HG02642 (cell line): ENCODE data around the gene SLC9A3.
"Not testable (repeated sequence)": the region's sequence is repeated elsewhere in the genome, so short reads cannot be mapped to it uniquely, and the experiment has no call there.

Experiments used
- ATAC-seq: cut with Tn5 transposase; IDR thresholded peaks from one replicate; pipeline ENCODE4 v1.9.1; 2021; ENCODE audit warnings: mild to moderate bottlenecking; ENCODE audit not compliant: unreplicated experiment, poor library complexity

The SLC9A3 gene

GRCh38 chr5:479566-480319 lies 44.5 kb downstream of the SLC9A3 start:
- ATAC-seq, result no peak

DNA sequence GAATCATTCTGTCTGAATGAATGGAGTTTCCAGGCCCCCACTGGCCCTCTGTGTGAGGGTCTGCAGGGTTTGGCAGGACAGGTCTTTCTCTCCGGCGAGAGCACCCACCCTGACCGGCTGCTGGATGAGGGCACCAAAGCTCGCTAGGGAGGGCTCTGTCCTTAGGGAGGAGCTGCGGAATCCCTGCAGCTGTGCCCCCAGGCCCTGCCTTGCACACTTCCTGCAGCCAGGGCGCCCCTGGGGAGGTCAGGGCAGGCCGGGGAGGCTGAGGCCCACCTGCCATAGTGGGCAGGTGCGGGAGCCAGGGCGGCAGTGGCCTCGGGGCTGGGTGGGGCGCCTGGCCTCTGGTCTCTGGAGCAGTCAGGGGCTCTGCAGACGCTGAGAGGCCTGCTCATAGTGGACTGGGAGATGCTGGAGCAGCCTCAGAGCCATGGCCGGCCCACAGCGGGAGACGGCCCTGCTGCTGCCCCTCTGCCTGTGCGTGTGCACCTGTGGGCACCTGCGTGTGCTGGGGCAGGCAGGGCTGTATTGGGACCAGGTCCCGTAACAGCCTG lies 45.2 kb downstream of the SLC9A3 start:
- ATAC-seq, result no peak

- no peak for ATAC-seq
Observed at GRCh38 chr5:478369-478981, 45.8 kb downstream of the SLC9A3 start.

DNA sequence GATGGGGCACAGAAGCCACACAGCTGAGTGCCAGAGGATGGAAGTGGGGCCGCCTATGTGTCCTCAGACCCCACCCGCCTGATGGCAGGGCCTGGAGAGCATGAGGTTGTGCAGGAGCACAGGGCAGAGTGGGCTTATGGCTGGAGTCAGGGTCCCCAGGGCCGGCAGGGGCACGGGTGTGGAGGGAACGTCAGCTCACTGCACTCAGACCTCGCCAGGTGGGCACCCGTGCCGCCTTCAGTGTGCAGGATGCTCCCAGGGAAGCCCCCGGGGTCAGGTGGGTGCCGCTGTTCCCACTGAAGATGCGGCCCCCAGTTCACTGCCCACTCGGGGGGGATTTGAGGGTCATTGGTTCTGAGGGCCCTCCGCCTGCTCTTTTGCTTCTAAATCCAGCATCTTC lies 46.4 kb downstream of the SLC9A3 start:
- no peak for ATAC-seq

DNA sequence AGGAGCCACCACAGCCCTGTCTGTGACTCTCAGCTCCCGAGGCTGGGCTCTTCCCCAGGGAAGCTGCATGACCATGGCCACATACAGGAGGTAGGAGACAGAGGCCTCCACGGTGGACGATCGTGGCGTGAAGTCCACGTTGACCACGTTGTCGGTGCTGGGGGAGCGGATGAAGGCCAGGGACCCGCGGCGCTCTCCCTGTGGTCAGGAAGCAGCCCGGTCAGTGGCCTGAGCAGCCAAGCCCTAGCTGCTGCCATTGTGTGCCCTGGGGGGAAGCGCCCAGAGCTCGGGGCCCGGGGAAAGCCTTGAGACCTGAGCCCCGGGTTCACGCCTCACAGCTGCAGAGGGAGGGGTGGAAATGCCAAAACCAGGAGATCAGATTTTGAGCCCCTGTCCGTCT lies 47.0 kb downstream of the SLC9A3 start:
- ATAC-seq, result no peak

GRCh38 chr5:476814-477175 lies 47.5 kb downstream of the SLC9A3 start:
- no peak for ATAC-seq

GRCh38 chr5:476102-476813 lies 48.0 kb downstream of the SLC9A3 start:
- ATAC-seq, result no peak

DNA sequence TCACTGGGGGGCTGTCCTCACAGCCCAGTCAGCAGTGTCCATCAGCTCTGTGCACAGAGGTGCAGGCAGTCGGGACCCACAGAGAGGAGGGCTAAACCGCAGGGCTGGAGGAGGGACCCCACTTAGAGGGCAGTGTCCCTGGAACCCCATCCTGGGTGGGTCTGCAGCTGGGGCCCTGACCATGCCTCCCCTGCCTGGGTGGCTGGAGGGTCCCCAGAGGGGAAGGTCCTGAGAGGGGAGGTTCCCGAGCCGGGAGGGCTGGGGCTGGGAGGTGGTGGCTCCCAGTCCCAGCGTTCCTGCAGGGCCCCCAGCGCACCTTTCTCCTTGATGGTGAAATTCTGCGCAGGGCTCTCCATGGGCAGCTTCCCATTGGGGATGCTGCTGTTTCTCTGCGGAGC lies 48.5 kb downstream of the SLC9A3 start:
- no peak for ATAC-seq

- no peak for ATAC-seq
Observed at GRCh38 chr5:474840-475661, 49.2 kb downstream of the SLC9A3 start.

DNA sequence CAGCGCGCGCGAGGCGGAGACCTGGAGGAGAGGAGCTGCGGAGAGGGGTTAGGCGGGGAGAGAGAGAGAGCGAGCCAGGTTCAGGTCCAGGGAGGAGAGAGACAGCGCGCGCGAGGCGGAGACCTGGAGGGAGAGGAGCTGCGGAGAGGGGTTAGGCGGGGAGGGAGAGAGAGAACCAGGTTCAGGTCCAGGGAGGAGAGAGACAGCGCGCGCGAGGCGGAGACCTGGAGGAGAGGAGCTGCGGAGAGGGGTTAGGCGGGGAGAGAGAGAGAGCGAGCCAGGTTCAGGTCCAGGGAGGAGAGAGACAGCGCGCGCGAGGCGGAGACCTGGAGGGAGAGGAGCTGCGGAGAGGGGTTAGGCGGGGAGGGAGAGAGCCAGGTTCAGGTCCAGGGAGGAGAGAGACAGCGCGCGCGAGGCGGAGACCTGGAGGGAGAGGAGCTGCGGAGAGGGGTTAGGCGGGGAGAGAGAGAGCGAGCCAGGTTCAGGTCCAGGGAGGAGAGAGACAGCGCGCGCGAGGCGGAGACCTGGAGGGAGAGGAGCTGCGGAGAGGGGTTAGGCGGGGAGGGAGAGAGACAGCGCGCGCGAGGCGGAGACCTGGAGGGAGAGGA lies 49.9 kb downstream of the SLC9A3 start:
- not testable (repeated sequence) for ATAC-seq

GRCh38 chr5:473551-474192 lies 50.6 kb downstream of the SLC9A3 start:
- ATAC-seq, result peak; percentile 28

DNA sequence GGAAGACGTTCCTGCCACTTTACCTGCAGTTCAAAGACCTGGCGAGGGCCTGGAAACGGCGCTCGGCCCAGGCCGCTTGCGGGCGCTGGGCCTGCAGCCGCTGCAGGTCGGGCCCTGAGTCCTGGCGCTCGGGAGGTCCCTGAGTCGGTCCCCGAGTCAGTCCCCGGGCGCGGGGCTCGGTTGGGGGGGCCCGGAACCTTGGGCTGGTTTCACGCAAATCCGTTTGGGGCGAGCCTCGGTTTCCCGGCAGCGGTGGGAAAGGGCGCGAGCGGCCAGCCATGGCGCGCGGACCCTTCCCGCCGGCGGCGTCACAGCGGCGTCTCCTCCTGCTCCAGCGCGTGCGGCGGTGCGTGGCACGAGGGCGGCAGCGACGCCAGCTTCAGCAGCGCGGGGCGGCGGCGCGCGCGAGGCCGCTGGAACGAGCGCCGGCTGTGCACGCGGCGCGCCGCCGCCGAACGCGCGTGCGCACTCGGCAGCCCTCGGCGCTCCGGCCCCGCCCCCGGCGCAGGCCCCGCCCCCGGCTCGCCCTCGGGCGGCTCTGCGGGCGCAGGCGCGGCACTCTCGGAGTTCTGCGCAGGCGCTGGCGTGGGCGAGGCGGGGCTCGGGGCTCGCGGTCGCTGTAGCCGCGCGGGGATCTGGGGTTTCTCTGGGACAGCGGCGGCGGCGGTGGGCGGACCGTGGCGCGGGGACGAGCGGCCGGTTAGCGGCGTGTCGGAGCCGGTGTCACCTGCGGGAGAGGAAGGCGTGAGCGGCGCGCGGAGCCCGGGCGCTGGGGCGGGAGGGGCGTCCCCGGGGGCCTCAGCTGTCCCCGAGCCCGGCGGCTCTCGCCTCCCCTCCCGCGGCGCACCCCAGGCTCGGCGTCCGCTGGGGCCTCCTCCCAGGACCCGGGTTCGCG lies 51.3 kb downstream of the SLC9A3 start:
- ATAC-seq, result peak; percentile 76

GRCh38 chr5:472076-472655 lies 52.1 kb downstream of the SLC9A3 start:
- ATAC-seq, result peak; percentile 18

- ATAC-seq, result no peak
Observed at GRCh38 chr5:471750-472058, 52.5 kb downstream of the SLC9A3 start.

DNA sequence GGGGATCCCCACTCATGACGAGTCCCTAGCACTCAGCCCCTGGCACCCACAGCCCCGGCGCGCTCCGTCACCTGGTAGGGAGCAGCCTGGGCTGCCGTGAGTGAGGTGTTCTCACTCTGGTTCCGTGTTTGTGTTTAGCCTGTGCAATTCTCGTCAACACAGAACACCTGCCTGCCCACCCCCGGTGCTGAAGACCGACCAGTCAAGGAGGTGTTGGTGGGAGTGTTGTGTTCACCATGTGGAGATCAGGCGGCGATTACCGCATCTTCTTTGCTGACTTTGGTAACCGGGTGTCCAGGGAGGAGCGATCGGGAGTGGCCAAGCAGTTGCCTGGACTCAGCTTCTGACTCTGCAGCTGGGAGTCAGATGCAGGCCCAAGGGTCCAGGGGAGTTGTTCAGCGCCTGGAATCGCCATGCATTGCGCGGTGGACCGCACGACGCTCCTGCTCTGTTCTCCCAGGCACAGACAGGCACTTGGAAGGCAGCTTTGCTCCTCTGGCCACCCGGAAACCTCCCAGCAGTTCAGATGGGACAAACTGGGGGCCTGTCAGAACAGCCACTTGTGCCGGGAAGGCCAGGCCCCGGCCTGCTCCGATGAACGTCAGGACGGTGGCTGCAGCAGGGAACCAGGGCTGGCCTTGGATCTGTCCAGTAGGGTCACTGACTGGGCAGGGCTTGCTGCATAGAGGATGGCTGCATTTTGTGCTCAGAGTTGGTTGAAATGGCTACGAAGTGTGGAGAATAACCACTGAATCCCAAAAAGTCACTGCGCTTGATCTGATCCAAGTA lies 53.1 kb downstream of the SLC9A3 start:
- ATAC-seq, result no peak

- ATAC-seq, result no peak
Observed at GRCh38 chr5:469752-470483, 54.3 kb downstream of the SLC9A3 start.

GRCh38 chr5:468401-468800 lies 55.8 kb downstream of the SLC9A3 start:
- ATAC-seq, result no peak
